Fibroblast of lung (primary cell): ENCODE measurements around the gene ATP6V0E1. TPM values are rescaled to one million over a fixed set of nuclear protein-coding genes. Genes with fewer than 3 reads are reported as not detected.

Experiments
- DNase-seq, 2 donors: peaks; one replicate each; pipeline versions ENCODE4 v3.0.0 to v3.0.0-alpha.2; 2010; ENCODE audit warnings: low read depth in 2 of 2
- H2AFZ ChIP-seq: 2 replicates; pipeline ENCODE4 v1.5.1; 2012; ENCODE audit warnings: low read length, control low read depth, inconsistent platforms
- H3K27ac ChIP-seq: 2 replicates; pipeline ENCODE4 v1.5.1; 2011; ENCODE audit warnings: low read length, control low read depth; ENCODE audit not compliant: insufficient read depth
- H3K27me3 ChIP-seq: 2 replicates; pipeline ENCODE4 v1.5.1; 2011; ENCODE audit warnings: mild to moderate bottlenecking, low read length; ENCODE audit not compliant: control insufficient read depth, insufficient read depth
- H3K36me3 ChIP-seq: 2 replicates; pipeline ENCODE4 v1.5.1; 2011; ENCODE audit warnings: low read length; ENCODE audit not compliant: control insufficient read depth, insufficient read depth
- H3K4me1 ChIP-seq: 2 replicates; pipeline ENCODE4 v1.5.1; 2011; ENCODE audit warnings: low read length; ENCODE audit not compliant: control insufficient read depth, insufficient read depth; ENCODE audit errors: extremely low read depth
- H3K4me2 ChIP-seq: 2 replicates; pipeline ENCODE4 v1.5.1; 2011; ENCODE audit warnings: low read length, control low read depth; ENCODE audit not compliant: insufficient read depth; ENCODE audit errors: extremely low read depth
- H3K4me3 ChIP-seq, 4 experiments: fragments of 200-600 bp in 1 of 4; sonication (generic) in 1 of 4; replicated peaks in 1 of 4; 2 replicates each; pipeline ENCODE4 v1.5.1; 2011 to 2016; ENCODE audit warnings: low read length in 4 of 4, low read depth in 3 of 4, mild to moderate bottlenecking in 3 of 4, control low read depth in 2 of 4, inconsistent platforms in 1 of 4, mixed read lengths in 1 of 4; ENCODE audit not compliant: insufficient read depth in 1 of 4; ENCODE audit errors: control extremely low read depth in 1 of 4
- H3K79me2 ChIP-seq: 2 replicates; pipeline ENCODE4 v1.5.1; 2012; ENCODE audit warnings: mild to moderate bottlenecking, low read length, inconsistent platforms; ENCODE audit not compliant: control insufficient read depth, insufficient read depth
- H3K9ac ChIP-seq: 2 replicates; pipeline ENCODE4 v1.5.1; 2011; ENCODE audit warnings: mild to moderate bottlenecking, low read length, control low read depth; ENCODE audit not compliant: insufficient read depth
- H3K9me3 ChIP-seq: 2 replicates; pipeline ENCODE4 v1.5.1; 2012; ENCODE audit warnings: low read depth, low read length; ENCODE audit not compliant: control insufficient read depth, insufficient read depth
- H4K20me1 ChIP-seq: 2 replicates; pipeline ENCODE4 v1.5.1; 2011; ENCODE audit warnings: low read length; ENCODE audit not compliant: control insufficient read depth, insufficient read depth; ENCODE audit errors: extremely low read depth
- CTCF ChIP-seq, 2 donors: IDR thresholded peaks in 1 of 2; conservative IDR thresholded peaks in 1 of 2; 1 replicate in 1 of 2; 2 replicates in 1 of 2; pipeline ENCODE4 v1.5.1; 2011 to 2012; ENCODE audit warnings: low read length in 2 of 2, control low read depth in 1 of 2, inconsistent platforms in 1 of 2, low read depth in 1 of 2, mild to moderate bottlenecking in 1 of 2
- EZH2 ChIP-seq: IDR thresholded peaks from 2 replicates; pipeline ENCODE4 v1.5.1; 2012; ENCODE audit warnings: low read length, control low read depth, mild to moderate bottlenecking; ENCODE audit errors: missing control alignments
- polyA plus RNA-seq, 2 donors: library from polyadenylated mRNA; depleted of rRNA in 1 of 2; stranded (reverse) in 1 of 2; unstranded in 1 of 2; fragments of >200 nt; gene quantifications; 2 replicates each; pipeline ENCODE4 v1.2.1, GENCODE V29; 2011 to 2012; ENCODE audit warnings: missing spikeins in 1 of 2
- total RNA-seq: library from RNA; depleted of rRNA; stranded (reverse); fragments of >200 nt; gene quantifications from 2 replicates; pipeline ENCODE4 v1.2.1, GENCODE V29; 2014

ATP6V0E1 gene
- total and polyA plus RNA-seq, 2 donors (not counting 1 experiment from before 2014, with no cell fraction given) = 377 to 635 TPM

DNA sequence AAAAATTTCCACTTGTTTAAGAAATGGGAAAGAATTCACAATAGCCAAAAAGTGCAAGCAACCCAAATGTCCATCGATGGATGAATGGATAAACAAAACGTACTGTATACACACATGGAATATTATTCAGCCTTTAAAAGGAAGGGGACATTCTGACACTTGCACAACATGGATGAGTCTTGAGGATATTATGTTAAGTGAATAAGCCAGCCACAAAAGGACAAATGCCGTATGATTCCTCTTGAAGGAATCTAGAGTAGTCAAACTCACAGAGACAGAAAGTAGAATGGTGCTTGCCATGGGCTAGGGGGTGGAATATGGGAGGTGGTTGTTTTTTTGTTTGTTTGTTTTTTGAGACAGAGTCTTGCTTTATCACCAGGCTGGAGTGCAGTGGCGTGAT is 3.8 kb upstream of the ATP6V0E1 start:
- H3K9me3 ChIP-seq = no peaks in the 10 kb centered on the region
- TF ChIP-seq EZH2 = no peak
- TF ChIP-seq CTCF (conservative IDR thresholded peaks at IDR 0.05 in 1 of 2, IDR thresholded peaks at IDR 0.05 in 1 of 2; ENCODE audit: low read depth in 1 of 2, low read length in 2 of 2) = no peak
- no peak overlapping the region for H3K9ac ChIP-seq
- no peaks in the 10 kb centered on the region for H3K27me3 ChIP-seq
- H3K4me2 ChIP-seq = no peak overlapping the region
- no peak overlapping the region for H2AFZ ChIP-seq
- H3K27ac ChIP-seq = no peak overlapping the region
- H3K4me3 ChIP-seq = no peak overlapping the region
- no peaks in the 10 kb centered on the region for H3K4me1 ChIP-seq
- peaks cover 9% of the 10 kb centered on the region for H3K79me2 ChIP-seq
- no peaks in the 10 kb centered on the region for H4K20me1 ChIP-seq
- peak in 1 of 2 donors; percentile 44 for DNase-seq
- no peaks in the 10 kb centered on the region for H3K36me3 ChIP-seq

DNA sequence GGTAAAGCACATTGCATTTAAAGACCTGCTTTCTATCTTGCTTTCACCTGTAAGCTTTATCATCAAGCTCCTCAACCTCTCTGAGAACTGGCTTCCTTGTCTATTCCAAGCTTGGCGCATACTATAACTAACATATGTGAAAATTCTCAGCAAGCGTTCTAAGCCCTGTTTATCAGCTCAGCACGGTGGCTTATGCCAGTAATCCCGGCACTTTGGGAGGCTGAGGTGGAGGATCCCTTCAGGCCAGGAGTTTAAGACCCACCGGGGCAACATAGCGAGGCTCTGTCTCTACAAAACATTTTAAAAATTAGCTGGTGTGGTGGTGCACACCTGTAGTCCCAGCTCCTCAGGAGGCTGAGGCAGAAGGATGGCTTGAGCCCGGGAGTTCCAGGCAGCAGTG is 1.6 kb upstream of the ATP6V0E1 start:
- H3K4me2 ChIP-seq = no peak overlapping the region
- DNase-seq = no peak

DNA sequence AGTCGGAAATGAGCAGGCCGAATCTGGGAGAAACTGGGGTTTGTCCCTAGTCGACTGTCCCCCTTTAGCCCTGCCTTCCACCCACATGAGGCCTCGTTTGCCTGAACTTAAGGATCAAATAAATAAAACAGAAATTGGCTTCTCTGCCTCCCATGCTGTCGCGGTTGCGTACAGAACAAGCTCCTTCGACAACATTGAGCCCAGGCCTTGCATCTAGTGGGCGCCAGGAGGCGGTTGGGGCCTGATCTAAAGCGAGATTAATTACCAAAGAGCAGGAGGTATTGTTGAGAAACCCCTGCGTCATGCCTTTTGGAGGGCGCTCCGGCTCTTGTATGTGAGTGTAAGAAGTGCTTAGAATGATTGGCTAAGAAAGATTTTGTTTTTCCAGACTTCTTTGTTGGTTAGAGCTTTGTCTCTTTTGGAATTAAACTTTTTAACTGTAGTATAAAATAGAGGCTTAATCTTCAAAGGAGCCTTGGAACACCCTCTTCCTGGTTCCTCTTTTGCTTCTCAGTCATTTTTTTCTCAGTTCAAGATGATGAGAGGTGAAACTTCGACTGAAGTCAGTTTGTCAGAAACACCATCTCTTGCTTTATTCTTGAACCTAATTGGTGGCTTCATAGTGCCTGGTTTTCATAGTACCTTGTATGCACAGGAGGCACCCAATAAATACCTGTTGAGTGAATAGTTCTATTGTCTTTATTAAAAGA is 828 bp downstream of the ATP6V0E1 start:
- Histone ChIP-seq H3K9me3 (no peaks in the 10 kb centered on the region), H3K27ac (peak overlapping the region; percentile 76), H3K79me2 (peaks cover 46% of the 10 kb centered on the region), H3K4me3 (peak overlapping the region; percentile 32 to 100 (median 60)), H3K4me1 (no peaks in the 10 kb centered on the region), H3K4me2 (peak overlapping the region; percentile 86), H3K27me3 (no peaks in the 10 kb centered on the region), H3K9ac (peak overlapping the region; percentile 61), H3K36me3 (peaks cover 2% of the 10 kb centered on the region), H2AFZ (no peak overlapping the region), H4K20me1 (no peaks in the 10 kb centered on the region)
- DNase-seq = peak; percentile 92 to 94
- TF ChIP-seq EZH2 (no peak), CTCF (conservative IDR thresholded peaks at IDR 0.05 in 1 of 2, IDR thresholded peaks at IDR 0.05 in 1 of 2; ENCODE audit: low read depth in 1 of 2, low read length in 2 of 2) (peak; percentile 66 to 74)

More for the DNA sequence above, 1.6 kb upstream of the ATP6V0E1 start:
- Histone ChIP-seq H3K79me2 (peaks cover 26% of the 10 kb centered on the region), H3K9ac (no peak overlapping the region), H4K20me1 (no peaks in the 10 kb centered on the region), H2AFZ (no peak overlapping the region), H3K36me3 (no peaks in the 10 kb centered on the region), H3K9me3 (no peaks in the 10 kb centered on the region), H3K4me3 (no peak overlapping the region), H3K27ac (no peak overlapping the region), H3K4me1 (no peaks in the 10 kb centered on the region), H3K27me3 (no peaks in the 10 kb centered on the region)
- TF ChIP-seq EZH2 (no peak), CTCF (conservative IDR thresholded peaks at IDR 0.05 in 1 of 2, IDR thresholded peaks at IDR 0.05 in 1 of 2; ENCODE audit: low read depth in 1 of 2, low read length in 2 of 2) (no peak)
